ENCODE results near the gene UNC13D.
A peak's percentile ranks its signal among the peaks of the same experiment; 100 is the strongest.

UNC13D gene

DNA sequence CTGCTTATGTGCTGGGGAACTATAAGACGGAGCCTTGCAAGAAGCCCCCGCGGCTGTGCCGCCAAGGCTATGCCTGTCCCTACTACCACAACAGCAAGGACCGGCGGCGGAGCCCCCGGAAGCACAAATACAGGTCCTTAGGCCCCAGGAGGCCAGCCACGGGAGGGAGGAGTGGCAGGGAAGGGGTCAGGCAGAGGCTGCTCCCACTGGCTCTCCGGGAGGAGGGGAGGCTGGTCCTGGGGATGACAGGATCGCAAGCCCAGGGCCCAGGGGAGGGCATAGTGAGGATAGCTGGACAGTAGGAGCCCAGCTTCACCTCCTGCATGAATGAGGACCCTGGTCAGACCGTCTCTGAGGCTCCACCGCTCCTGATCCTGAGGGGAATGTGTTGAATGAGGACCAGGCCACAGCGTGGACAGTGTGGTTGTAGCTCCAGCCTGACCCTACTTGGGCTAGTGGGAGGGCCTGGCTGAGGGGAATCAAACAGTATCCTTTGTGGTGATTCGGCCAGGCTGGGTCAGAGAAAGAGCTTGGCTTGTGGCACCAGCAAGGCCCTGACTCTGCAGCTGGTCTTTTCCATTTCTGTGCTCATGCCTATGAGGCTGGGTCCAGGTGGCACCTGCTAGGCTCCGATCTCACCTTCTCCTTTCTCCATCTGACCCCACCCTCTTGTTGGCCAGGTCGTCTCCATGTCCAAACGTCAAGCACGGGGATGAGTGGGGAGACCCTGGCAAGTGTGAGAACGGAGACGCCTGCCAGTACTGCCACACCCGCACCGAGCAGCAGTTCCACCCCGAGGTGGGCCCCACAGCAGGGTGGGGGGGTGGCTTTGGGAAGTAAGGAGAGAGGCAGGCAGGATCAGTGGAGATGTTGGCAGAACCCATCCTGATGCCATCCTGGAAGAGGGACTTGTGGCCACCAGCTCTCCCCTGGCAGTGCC, 30.9 kb downstream of the UNC13D start:
- Histone ChIP-seq H3K36me3 (ENCODE audit: control insufficient read depth in 2 of 2, insufficient read depth in 1 of 2, low read length in 2 of 2) (peaks cover 33 to 88% of the 10 kb centered on the region in 2 experiments), H3K4me1 (ENCODE audit: control insufficient read depth, insufficient read depth, low read length) (peaks cover 9% of the 10 kb centered on the region), H3K9me3 (ENCODE audit: control insufficient read depth, insufficient read depth, low read depth, low read length) (no peaks in the 10 kb centered on the region), H3K4me3 (ENCODE audit: low read depth, low read length) (no peak overlapping the region), H3K27ac (ENCODE audit: extremely low read depth, low read depth, low read length) (no peak overlapping the region; the same call in 1 of the 2 replicates)
- ChIA-PET POLR2A (interaction anchor here (0.7 to 2.5 kb wide), 2 partner anchors 14 to 33 kb away, joined by 3 to 8 read pairs; a partner anchor contains a TSS), CTCF (interaction anchor here (0.9 to 1.2 kb wide), 4 partner anchors 14 to 39 kb away, joined by 3 to 4 read pairs (median 4); no protein-coding TSS in a partner anchor)
- TF ChIP-seq ZNF48 (tag by site-specific recombination; IDR thresholded peaks at IDR 0.05), result no peak
- no peak for TF ChIP-seq ZNF548 (tag by site-specific recombination; IDR thresholded peaks at IDR 0.05)
- no peak for TF ChIP-seq ZNF645 (tag by site-specific recombination; IDR thresholded peaks at IDR 0.05)
- TF ChIP-seq, protein P1, sequence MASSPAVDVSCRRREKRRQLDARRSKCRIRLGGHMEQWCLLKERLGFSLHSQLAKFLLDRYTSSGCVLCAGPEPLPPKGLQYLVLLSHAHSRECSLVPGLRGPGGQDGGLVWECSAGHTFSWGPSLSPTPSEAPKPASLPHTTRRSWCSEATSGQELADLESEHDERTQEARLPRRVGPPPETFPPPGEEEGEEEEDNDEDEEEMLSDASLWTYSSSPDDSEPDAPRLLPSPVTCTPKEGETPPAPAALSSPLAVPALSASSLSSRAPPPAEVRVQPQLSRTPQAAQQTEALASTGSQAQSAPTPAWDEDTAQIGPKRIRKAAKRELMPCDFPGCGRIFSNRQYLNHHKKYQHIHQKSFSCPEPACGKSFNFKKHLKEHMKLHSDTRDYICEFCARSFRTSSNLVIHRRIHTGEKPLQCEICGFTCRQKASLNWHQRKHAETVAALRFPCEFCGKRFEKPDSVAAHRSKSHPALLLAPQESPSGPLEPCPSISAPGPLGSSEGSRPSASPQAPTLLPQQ (tag by site-specific recombination; IDR thresholded peaks at IDR 0.05), result peak; percentile 92
- TF ChIP-seq ZNF660 (tag by site-specific recombination; IDR thresholded peaks at IDR 0.05), result no peak
- TF ChIP-seq ZSCAN30 (tag by site-specific recombination; IDR thresholded peaks at IDR 0.05), result no peak
- 0 out of 2 replicates have a peak, but pooled peaks have one; percentile 19 for TF ChIP-seq KLF1 (tag by site-specific recombination; IDR thresholded peaks at IDR 0.05)
- TF ChIP-seq, protein P2, sequence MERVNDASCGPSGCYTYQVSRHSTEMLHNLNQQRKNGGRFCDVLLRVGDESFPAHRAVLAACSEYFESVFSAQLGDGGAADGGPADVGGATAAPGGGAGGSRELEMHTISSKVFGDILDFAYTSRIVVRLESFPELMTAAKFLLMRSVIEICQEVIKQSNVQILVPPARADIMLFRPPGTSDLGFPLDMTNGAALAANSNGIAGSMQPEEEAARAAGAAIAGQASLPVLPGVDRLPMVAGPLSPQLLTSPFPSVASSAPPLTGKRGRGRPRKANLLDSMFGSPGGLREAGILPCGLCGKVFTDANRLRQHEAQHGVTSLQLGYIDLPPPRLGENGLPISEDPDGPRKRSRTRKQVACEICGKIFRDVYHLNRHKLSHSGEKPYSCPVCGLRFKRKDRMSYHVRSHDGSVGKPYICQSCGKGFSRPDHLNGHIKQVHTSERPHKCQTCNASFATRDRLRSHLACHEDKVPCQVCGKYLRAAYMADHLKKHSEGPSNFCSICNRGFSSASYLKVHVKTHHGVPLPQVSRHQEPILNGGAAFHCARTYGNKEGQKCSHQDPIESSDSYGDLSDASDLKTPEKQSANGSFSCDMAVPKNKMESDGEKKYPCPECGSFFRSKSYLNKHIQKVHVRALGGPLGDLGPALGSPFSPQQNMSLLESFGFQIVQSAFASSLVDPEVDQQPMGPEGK (tag by site-specific recombination; IDR thresholded peaks at IDR 0.05), result no peak
- no peak for TF ChIP-seq KLF8 (tag by site-specific recombination; IDR thresholded peaks at IDR 0.05)
- TF ChIP-seq ZNF266 (tag by site-specific recombination; IDR thresholded peaks at IDR 0.05; ENCODE audit: low read depth), result no peak
- no peak for TF ChIP-seq ZNF830 (tag by site-specific recombination; IDR thresholded peaks at IDR 0.05; ENCODE audit: low read depth)
- TF ChIP-seq ZNF132 (tag by site-specific recombination; IDR thresholded peaks at IDR 0.05; ENCODE audit: borderline replicate concordance), result no peak
- peak; percentile 91 for TF ChIP-seq ZFP69B (tag by site-specific recombination; IDR thresholded peaks at IDR 0.05)

- no peak for TF ChIP-seq ZNF529 (tag by site-specific recombination; IDR thresholded peaks at IDR 0.05; ENCODE audit: insufficient replicate concordance)
- TF ChIP-seq ZNF514 (tag by site-specific recombination; IDR thresholded peaks at IDR 0.05), result no peak
- TF ChIP-seq ZNF664 (tag by site-specific recombination; IDR thresholded peaks at IDR 0.05), result no peak
- no peak for TF ChIP-seq ZNF133 (tag by site-specific recombination; IDR thresholded peaks at IDR 0.05)
- peak; percentile 23; the same call in 1 of the 2 replicates for TF ChIP-seq EGR2 (tag by site-specific recombination; IDR thresholded peaks at IDR 0.05; ENCODE audit: low read depth)
- no peak overlapping the region for H3K27ac ChIP-seq (ENCODE audit: extremely low read depth, low read depth, low read length)
- peaks cover 33 to 78% of the 10 kb centered on the region in 2 experiments for H3K36me3 ChIP-seq (ENCODE audit: control insufficient read depth in 2 of 2, insufficient read depth in 1 of 2, low read length in 2 of 2)
- H3K4me3 ChIP-seq (ENCODE audit: low read depth, low read length), result no peak overlapping the region
- CTCF ChIA-PET, result interaction anchor here (0.8 to 1.2 kb wide), 3 partner anchors 15 to 84 kb away, joined by 3 to 7 read pairs (median 3); partner anchors contain the start of gene TRIM65
- H3K9me3 ChIP-seq (ENCODE audit: control insufficient read depth, insufficient read depth, low read depth, low read length), result no peaks in the 10 kb centered on the region
- POLR2A ChIA-PET, result interaction anchor here (0.5 to 2.5 kb wide), 3 partner anchors 13 to 42 kb away, joined by 3 to 8 read pairs (median 4); a partner anchor contains a TSS
- peaks cover 9% of the 10 kb centered on the region for H3K4me1 ChIP-seq (ENCODE audit: control insufficient read depth, insufficient read depth, low read length)
These were observed 31.8 kb downstream of the UNC13D start for GRCh38 chr17:75812096-75813013.

Data from HEK293 (cell line).